ENCODE measurements around the gene TTC9B.

DNA sequence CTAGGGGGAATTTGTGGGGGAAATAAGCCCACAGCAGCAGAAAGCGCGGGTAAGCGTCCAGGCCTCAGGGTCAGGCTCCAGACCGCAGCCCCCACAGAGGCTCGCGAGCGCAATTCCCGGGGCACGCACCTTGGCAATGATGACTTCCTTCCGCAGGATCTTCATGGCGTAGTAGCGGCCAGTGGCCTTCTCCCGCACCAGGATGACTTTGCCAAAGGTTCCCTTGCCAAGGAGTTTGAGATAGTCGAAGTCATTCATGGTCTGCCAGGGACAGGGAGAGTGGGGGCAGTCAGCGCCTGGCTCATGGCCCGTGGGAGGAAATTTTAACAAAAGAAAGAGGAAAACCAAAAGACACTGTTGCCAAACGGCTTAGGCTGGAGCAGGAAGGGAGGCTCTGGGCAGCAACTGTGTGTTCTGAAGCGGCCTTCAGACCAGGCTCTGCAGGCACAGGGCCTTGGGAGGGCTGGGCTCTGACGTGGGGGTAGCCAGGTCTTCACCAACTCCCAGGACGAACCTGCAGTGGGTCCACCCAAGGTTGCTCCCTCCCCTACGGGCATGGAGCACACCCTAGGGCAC is 23.7 kb upstream of the TTC9B start:
- TF ChIP-seq, protein P1, sequence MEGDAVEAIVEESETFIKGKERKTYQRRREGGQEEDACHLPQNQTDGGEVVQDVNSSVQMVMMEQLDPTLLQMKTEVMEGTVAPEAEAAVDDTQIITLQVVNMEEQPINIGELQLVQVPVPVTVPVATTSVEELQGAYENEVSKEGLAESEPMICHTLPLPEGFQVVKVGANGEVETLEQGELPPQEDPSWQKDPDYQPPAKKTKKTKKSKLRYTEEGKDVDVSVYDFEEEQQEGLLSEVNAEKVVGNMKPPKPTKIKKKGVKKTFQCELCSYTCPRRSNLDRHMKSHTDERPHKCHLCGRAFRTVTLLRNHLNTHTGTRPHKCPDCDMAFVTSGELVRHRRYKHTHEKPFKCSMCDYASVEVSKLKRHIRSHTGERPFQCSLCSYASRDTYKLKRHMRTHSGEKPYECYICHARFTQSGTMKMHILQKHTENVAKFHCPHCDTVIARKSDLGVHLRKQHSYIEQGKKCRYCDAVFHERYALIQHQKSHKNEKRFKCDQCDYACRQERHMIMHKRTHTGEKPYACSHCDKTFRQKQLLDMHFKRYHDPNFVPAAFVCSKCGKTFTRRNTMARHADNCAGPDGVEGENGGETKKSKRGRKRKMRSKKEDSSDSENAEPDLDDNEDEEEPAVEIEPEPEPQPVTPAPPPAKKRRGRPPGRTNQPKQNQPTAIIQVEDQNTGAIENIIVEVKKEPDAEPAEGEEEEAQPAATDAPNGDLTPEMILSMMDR (IDR thresholded peaks at IDR 0.05) = no peak
- TF ChIP-seq, protein P2, sequence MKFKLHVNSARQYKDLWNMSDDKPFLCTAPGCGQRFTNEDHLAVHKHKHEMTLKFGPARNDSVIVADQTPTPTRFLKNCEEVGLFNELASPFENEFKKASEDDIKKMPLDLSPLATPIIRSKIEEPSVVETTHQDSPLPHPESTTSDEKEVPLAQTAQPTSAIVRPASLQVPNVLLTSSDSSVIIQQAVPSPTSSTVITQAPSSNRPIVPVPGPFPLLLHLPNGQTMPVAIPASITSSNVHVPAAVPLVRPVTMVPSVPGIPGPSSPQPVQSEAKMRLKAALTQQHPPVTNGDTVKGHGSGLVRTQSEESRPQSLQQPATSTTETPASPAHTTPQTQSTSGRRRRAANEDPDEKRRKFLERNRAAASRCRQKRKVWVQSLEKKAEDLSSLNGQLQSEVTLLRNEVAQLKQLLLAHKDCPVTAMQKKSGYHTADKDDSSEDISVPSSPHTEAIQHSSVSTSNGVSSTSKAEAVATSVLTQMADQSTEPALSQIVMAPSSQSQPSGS (CRISPR knock-in tag; IDR thresholded peaks at IDR 0.05; ENCODE audit: borderline replicate concordance, low read depth) = no peak
- TF ChIP-seq, protein P3, sequence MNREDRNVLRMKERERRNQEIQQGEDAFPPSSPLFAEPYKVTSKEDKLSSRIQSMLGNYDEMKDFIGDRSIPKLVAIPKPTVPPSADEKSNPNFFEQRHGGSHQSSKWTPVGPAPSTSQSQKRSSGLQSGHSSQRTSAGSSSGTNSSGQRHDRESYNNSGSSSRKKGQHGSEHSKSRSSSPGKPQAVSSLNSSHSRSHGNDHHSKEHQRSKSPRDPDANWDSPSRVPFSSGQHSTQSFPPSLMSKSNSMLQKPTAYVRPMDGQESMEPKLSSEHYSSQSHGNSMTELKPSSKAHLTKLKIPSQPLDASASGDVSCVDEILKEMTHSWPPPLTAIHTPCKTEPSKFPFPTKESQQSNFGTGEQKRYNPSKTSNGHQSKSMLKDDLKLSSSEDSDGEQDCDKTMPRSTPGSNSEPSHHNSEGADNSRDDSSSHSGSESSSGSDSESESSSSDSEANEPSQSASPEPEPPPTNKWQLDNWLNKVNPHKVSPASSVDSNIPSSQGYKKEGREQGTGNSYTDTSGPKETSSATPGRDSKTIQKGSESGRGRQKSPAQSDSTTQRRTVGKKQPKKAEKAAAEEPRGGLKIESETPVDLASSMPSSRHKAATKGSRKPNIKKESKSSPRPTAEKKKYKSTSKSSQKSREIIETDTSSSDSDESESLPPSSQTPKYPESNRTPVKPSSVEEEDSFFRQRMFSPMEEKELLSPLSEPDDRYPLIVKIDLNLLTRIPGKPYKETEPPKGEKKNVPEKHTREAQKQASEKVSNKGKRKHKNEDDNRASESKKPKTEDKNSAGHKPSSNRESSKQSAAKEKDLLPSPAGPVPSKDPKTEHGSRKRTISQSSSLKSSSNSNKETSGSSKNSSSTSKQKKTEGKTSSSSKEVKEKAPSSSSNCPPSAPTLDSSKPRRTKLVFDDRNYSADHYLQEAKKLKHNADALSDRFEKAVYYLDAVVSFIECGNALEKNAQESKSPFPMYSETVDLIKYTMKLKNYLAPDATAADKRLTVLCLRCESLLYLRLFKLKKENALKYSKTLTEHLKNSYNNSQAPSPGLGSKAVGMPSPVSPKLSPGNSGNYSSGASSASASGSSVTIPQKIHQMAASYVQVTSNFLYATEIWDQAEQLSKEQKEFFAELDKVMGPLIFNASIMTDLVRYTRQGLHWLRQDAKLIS (CRISPR knock-in tag; IDR thresholded peaks at IDR 0.05; ENCODE audit: borderline replicate concordance) = no peak
- TF ChIP-seq CREM (CRISPR knock-in tag; IDR thresholded peaks at IDR 0.05) (no peak), CREB1 (CRISPR knock-in tag; IDR thresholded peaks at IDR 0.05) (no peak), TEAD4 (CRISPR knock-in tag; IDR thresholded peaks at IDR 0.05) (no peak), ZNF232 (CRISPR knock-in tag; IDR thresholded peaks at IDR 0.05) (no peak), SP1 (CRISPR knock-in tag; conservative IDR thresholded peaks at IDR 0.05) (no peak)
- TF ChIP-seq, protein P4, sequence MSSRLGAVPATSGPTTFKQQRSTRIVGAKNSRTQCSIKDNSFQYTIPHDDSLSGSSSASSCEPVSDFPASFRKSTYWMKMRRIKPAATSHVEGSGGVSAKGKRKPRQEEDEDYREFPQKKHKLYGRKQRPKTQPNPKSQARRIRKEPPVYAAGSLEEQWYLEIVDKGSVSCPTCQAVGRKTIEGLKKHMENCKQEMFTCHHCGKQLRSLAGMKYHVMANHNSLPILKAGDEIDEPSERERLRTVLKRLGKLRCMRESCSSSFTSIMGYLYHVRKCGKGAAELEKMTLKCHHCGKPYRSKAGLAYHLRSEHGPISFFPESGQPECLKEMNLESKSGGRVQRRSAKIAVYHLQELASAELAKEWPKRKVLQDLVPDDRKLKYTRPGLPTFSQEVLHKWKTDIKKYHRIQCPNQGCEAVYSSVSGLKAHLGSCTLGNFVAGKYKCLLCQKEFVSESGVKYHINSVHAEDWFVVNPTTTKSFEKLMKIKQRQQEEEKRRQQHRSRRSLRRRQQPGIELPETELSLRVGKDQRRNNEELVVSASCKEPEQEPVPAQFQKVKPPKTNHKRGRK (CRISPR knock-in tag; IDR thresholded peaks at IDR 0.05; ENCODE audit: borderline replicate concordance) = no peak
- TF ChIP-seq, protein P5, sequence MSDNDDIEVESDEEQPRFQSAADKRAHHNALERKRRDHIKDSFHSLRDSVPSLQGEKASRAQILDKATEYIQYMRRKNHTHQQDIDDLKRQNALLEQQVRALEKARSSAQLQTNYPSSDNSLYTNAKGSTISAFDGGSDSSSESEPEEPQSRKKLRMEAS (CRISPR knock-in tag; IDR thresholded peaks at IDR 0.05) = no peak
- TF ChIP-seq, protein P6, sequence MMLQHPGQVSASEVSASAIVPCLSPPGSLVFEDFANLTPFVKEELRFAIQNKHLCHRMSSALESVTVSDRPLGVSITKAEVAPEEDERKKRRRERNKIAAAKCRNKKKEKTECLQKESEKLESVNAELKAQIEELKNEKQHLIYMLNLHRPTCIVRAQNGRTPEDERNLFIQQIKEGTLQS (CRISPR knock-in tag; conservative IDR thresholded peaks at IDR 0.05) = no peak
